Astrocyte (in vitro differentiated cells and primary cell): ENCODE results near the gene SUFU. TPM values are rescaled to one million over a fixed set of nuclear protein-coding genes. Genes with fewer than 3 reads are reported as not detected.

Experiments used
- DNase-seq: peaks from one replicate; pipeline ENCODE4 v3.0.0-alpha.2; 2010; ENCODE audit warnings: low read depth
- FAIRE-seq: peaks from 2 replicates; lab custom pipeline; 2011; peaks lifted over from hg19 to GRCh38; lab: Jason Lieb, UNC
- H2AFZ ChIP-seq: 2 replicates; pipeline ENCODE4 v1.6.0; 2012; ENCODE audit warnings: low read depth, low read length, inconsistent platforms
- H3K27ac ChIP-seq: 2 replicates; pipeline ENCODE4 v1.5.1; 2011; ENCODE audit warnings: low read depth, low read length, inconsistent platforms
- H3K27me3 ChIP-seq: 2 replicates; pipeline ENCODE4 v1.6.0; 2011; ENCODE audit warnings: low read length, inconsistent platforms; ENCODE audit not compliant: insufficient read depth
- H3K36me3 ChIP-seq: 2 replicates; pipeline ENCODE4 v1.5.1; 2011; ENCODE audit warnings: low read length, inconsistent platforms; ENCODE audit not compliant: insufficient read depth
- H3K4me1 ChIP-seq: 2 replicates; pipeline ENCODE4 v1.5.1; 2011; ENCODE audit warnings: low read length, inconsistent platforms; ENCODE audit not compliant: insufficient read depth
- H3K4me2 ChIP-seq: 2 replicates; pipeline ENCODE4 v1.6.0; 2012; ENCODE audit warnings: low read length, inconsistent platforms
- H3K4me3 ChIP-seq: 2 replicates; pipeline ENCODE4 v1.5.1; 2011; ENCODE audit warnings: low read depth, mild to moderate bottlenecking, low read length, inconsistent platforms; ENCODE audit not compliant: insufficient read depth
- H3K79me2 ChIP-seq: 2 replicates; pipeline ENCODE4 v1.6.0; 2012; ENCODE audit warnings: mild to moderate bottlenecking, low read length, inconsistent platforms; ENCODE audit not compliant: insufficient read depth
- H3K9ac ChIP-seq: 2 replicates; pipeline ENCODE4 v1.6.0; 2012; ENCODE audit warnings: mild to moderate bottlenecking, low read length, inconsistent platforms
- H3K9me3 ChIP-seq: 2 replicates; pipeline ENCODE4 v1.5.1; 2012; ENCODE audit warnings: low read depth, mild to moderate bottlenecking, low read length, inconsistent platforms; ENCODE audit not compliant: insufficient read depth
- H4K20me1 ChIP-seq: 2 replicates; pipeline ENCODE4 v1.6.0; 2012; ENCODE audit warnings: low read length, inconsistent platforms; ENCODE audit not compliant: insufficient read depth
- H3K27ac Mint-ChIP-seq: one replicate; pipeline ENCODE4 v1.8.0; 2021; ENCODE audit warnings: mild to moderate bottlenecking, mixed read lengths; ENCODE audit not compliant: unreplicated experiment
- H3K27me3 Mint-ChIP-seq: one replicate; pipeline ENCODE4 v1.8.0; 2021; ENCODE audit warnings: low read depth, mixed read lengths; ENCODE audit not compliant: unreplicated experiment
- H3K36me3 Mint-ChIP-seq: one replicate; pipeline ENCODE4 v1.8.0; 2021; ENCODE audit warnings: low read depth, mixed read lengths; ENCODE audit not compliant: unreplicated experiment
- H3K4me1 Mint-ChIP-seq: one replicate; pipeline ENCODE4 v1.8.0; 2021; ENCODE audit warnings: low read depth, mixed read lengths; ENCODE audit not compliant: unreplicated experiment
- H3K4me3 Mint-ChIP-seq: one replicate; pipeline ENCODE4 v1.8.0; 2021; ENCODE audit warnings: mild to moderate bottlenecking, moderate library complexity, mixed read lengths; ENCODE audit not compliant: unreplicated experiment
- H3K9me3 Mint-ChIP-seq: one replicate; pipeline ENCODE4 v1.8.0; 2021; ENCODE audit warnings: mild to moderate bottlenecking, mixed read lengths; ENCODE audit not compliant: unreplicated experiment
- EZH2 ChIP-seq: IDR thresholded peaks from 2 replicates; pipeline ENCODE4 v1.6.1; 2012; ENCODE audit warnings: mild to moderate bottlenecking, low read length, inconsistent platforms; ENCODE audit not compliant: insufficient read depth
- total RNA-seq: library from RNA; stranded (reverse); gene quantifications from 2 replicates; pipeline ENCODE4 v1.2.1, GENCODE V29; 2021
- TF ChIP-seq, protein P1 (sequence below): IDR thresholded peaks from 2 replicates; pipeline ENCODE4 v1.5.1; 2011; ENCODE audit warnings: low read depth, mild to moderate bottlenecking, inconsistent platforms, low read length, moderate library complexity; ENCODE audit not compliant: insufficient read depth

Gene SUFU
- total RNA-seq, 1 donor from 2014 or later = 25.8 TPM

DNA sequence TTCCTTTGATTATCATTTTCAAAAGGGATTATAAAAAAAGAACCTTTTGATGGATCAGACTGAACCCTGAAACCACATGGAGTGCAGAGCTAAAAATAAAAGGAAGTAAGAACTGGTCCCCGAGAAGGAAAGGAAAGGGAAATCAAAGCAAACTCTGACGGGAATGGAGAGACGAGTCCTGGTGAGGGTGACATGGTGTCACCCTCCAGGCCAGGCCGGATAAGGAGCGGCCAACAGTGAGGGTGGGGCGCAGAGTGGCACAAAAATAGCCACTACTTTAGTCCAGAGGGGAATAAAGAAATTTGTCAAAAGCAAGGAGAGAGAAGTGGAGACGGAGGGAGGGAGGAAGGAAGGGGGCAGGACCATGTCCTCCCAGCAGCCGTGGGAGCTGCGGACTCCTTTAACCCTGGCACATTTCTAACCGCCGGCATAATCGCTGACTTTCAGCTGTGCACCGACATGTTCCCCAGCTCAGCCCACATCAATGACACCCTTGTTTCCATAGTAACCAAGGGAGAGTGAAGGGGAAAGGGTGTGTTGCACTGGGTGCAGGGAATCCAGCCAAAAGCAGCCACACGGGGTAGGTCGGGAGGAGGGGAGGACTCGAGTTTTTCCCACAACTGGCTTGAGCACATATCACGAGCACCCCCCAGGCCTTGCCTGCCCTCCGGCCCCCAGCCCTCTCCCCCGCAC lies 170.2 kb downstream of the SUFU start:
- H3K4me1 Mint-ChIP-seq = peaks cover 62% of the 10 kb centered on the region
- H3K27me3 Mint-ChIP-seq = no peaks in the 10 kb centered on the region
- peaks cover 38% of the 10 kb centered on the region for H3K4me1 ChIP-seq
- H3K27me3 ChIP-seq = no peaks in the 10 kb centered on the region
- peak overlapping the region; percentile 83 for H3K4me2 ChIP-seq
- DNase-seq = peak; percentile 71
- peak overlapping the region; percentile 90 for H3K27ac Mint-ChIP-seq
- no peak overlapping the region for H3K4me3 ChIP-seq
- H3K9me3 ChIP-seq = no peaks in the 10 kb centered on the region
- peak overlapping the region; percentile 78 for H3K9ac ChIP-seq
- no peaks in the 10 kb centered on the region for H3K9me3 Mint-ChIP-seq
- no peaks in the 10 kb centered on the region for H4K20me1 ChIP-seq
- no peak for FAIRE-seq
- H3K36me3 Mint-ChIP-seq = no peaks in the 10 kb centered on the region
- peak overlapping the region; percentile 58 for H2AFZ ChIP-seq
- peak overlapping the region; percentile 11 for H3K4me3 Mint-ChIP-seq
- TF ChIP-seq EZH2 = no peak
- no peaks in the 10 kb centered on the region for H3K79me2 ChIP-seq
- H3K27ac ChIP-seq = peak overlapping the region; percentile 40
- H3K36me3 ChIP-seq = no peaks in the 10 kb centered on the region

DNA sequence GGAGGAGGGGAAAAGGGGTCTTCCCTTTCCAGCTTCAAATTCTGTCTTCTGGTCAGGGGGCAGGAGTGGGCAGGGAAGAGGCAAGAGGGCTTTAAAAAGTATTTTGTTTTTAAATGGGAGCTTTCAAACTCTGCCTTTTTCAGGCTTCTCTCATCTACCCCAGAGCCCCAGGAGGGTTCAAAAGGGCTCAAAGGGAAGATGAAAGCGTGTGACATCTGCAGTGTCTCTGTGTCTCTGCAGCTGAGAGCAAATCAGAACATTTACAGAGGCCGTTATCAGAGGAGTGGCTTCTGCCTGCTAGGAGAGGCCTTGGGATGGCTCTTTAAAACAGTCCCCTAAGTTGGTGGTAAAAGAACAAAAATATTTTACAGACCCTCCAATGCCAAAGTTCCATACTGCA lies 170.8 kb downstream of the SUFU start:
- no peak for TF ChIP-seq EZH2
- TF ChIP-seq, protein P1, sequence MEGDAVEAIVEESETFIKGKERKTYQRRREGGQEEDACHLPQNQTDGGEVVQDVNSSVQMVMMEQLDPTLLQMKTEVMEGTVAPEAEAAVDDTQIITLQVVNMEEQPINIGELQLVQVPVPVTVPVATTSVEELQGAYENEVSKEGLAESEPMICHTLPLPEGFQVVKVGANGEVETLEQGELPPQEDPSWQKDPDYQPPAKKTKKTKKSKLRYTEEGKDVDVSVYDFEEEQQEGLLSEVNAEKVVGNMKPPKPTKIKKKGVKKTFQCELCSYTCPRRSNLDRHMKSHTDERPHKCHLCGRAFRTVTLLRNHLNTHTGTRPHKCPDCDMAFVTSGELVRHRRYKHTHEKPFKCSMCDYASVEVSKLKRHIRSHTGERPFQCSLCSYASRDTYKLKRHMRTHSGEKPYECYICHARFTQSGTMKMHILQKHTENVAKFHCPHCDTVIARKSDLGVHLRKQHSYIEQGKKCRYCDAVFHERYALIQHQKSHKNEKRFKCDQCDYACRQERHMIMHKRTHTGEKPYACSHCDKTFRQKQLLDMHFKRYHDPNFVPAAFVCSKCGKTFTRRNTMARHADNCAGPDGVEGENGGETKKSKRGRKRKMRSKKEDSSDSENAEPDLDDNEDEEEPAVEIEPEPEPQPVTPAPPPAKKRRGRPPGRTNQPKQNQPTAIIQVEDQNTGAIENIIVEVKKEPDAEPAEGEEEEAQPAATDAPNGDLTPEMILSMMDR = no peak
- Histone ChIP-seq H3K4me1 (peaks cover 38% of the 10 kb centered on the region), H3K27ac (peak overlapping the region; percentile 40), H3K9me3 (no peaks in the 10 kb centered on the region), H3K9ac (peak overlapping the region; percentile 78), H3K4me3 (no peak overlapping the region), H3K36me3 (no peaks in the 10 kb centered on the region), H3K4me2 (peak overlapping the region; percentile 83), H4K20me1 (no peaks in the 10 kb centered on the region), H2AFZ (no peak overlapping the region), H3K27me3 (no peaks in the 10 kb centered on the region), H3K79me2 (no peaks in the 10 kb centered on the region)
- DNase-seq (no peak), FAIRE-seq (no peak)
- Mint-ChIP-seq H3K27me3 (no peaks in the 10 kb centered on the region), H3K4me1 (peaks cover 65% of the 10 kb centered on the region), H3K36me3 (no peaks in the 10 kb centered on the region), H3K4me3 (peak overlapping the region; percentile 15), H3K27ac (peak overlapping the region; percentile 100), H3K9me3 (no peaks in the 10 kb centered on the region)

DNA sequence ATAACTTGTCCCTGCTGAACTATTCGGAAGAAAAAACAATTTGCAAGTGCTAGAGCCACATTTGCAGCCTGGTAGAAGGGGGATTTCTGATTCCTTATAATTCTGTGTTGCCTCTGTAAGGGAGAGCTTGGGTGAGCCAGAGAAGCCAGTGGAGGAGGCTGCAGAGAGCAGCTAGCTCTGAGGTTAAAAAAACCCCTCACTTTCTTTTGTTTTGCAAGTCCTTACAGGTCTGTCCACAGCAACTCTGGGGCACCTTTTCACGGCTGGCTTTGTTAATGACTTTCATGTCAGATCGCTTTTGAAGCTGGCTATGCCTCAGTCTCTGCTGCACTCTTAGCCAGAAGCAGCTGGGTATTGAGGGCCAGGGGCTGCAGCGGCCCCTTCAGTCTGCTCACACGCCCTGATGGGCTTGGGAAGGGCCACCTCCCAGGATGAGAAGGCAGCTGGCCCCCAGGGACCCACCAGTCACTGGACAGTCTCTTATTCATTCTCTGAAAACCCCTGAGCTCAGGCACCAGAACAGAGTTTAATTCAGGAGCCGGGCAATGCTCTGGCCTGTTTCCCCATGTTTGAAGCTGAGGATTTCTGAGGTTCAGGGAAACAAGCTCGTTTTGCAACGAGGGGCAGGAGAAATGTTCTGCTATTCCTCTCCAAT lies 171.4 kb downstream of the SUFU start:
- TF ChIP-seq EZH2 = no peak
- TF ChIP-seq, protein P1 = no peak
- H3K27ac ChIP-seq = peak overlapping the region; percentile 81
- no peaks in the 10 kb centered on the region for H3K27me3 ChIP-seq
- H3K36me3 ChIP-seq = no peaks in the 10 kb centered on the region
- peaks cover 62% of the 10 kb centered on the region for H3K4me1 Mint-ChIP-seq
- DNase-seq (no peak), FAIRE-seq (no peak)
- H3K4me3 Mint-ChIP-seq = peak overlapping the region; percentile 79
- H3K4me1 ChIP-seq = peaks cover 38% of the 10 kb centered on the region
- H3K27me3 Mint-ChIP-seq = no peaks in the 10 kb centered on the region
- H4K20me1 ChIP-seq = no peaks in the 10 kb centered on the region
- no peaks in the 10 kb centered on the region for H3K9me3 ChIP-seq
- no peaks in the 10 kb centered on the region for H3K36me3 Mint-ChIP-seq
- no peak overlapping the region for H2AFZ ChIP-seq
- H3K9me3 Mint-ChIP-seq = no peaks in the 10 kb centered on the region
- peak overlapping the region; percentile 78 for H3K9ac ChIP-seq
- peak overlapping the region; percentile 100 for H3K27ac Mint-ChIP-seq
- peak overlapping the region; percentile 83 for H3K4me2 ChIP-seq
- no peak overlapping the region for H3K4me3 ChIP-seq
- no peaks in the 10 kb centered on the region for H3K79me2 ChIP-seq
